ENCODE data around the gene GRK4. TPM values are rescaled to one million over a fixed set of nuclear protein-coding genes. Genes with fewer than 3 reads are reported as not detected.

GRK4 gene
- total RNA-seq, 2 donors from 2014 or later: 7.0 to 8.2 TPM

- H3K27me3 ChIP-seq: no peaks in the 10 kb centered on the region
- H3K4me1 ChIP-seq: peaks cover 0 to 6% of the 10 kb centered on the region in 2 donors
- no peak for TF ChIP-seq CTCF (IDR thresholded peaks at IDR 0.05)
- H3K4me3 ChIP-seq: no peak overlapping the region
- H3K9me3 ChIP-seq: no peaks in the 10 kb centered on the region
- H3K27ac ChIP-seq: no peak overlapping the region
- peaks cover 3% of the 10 kb centered on the region for H3K36me3 ChIP-seq
- no peak for DNase-seq (ENCODE audit: low spot score)
Observed at GRCh38 chr4:3082925-3083515, 119.6 kb downstream of the GRK4 start.

GRCh38 chr4:3083732-3084131, 120.4 kb downstream of the GRK4 start:
- peaks cover 0 to 6% of the 10 kb centered on the region in 2 donors for H3K4me1 ChIP-seq
- no peaks in the 10 kb centered on the region for H3K9me3 ChIP-seq
- TF ChIP-seq CTCF (IDR thresholded peaks at IDR 0.05): no peak
- H3K4me3 ChIP-seq: no peak overlapping the region
- no peaks in the 10 kb centered on the region for H3K27me3 ChIP-seq
- H3K27ac ChIP-seq: no peak overlapping the region
- peaks cover 10% of the 10 kb centered on the region for H3K36me3 ChIP-seq
- no peak for DNase-seq (ENCODE audit: low spot score)

- H3K27me3 ChIP-seq: no peaks in the 10 kb centered on the region
- no peak overlapping the region for H3K27ac ChIP-seq
- H3K36me3 ChIP-seq: peaks cover 12% of the 10 kb centered on the region
- no peaks in the 10 kb centered on the region for H3K4me1 ChIP-seq
- TF ChIP-seq CTCF (IDR thresholded peaks at IDR 0.05): no peak
- no peak overlapping the region for H3K4me3 ChIP-seq
- no peaks in the 10 kb centered on the region for H3K9me3 ChIP-seq
- no peak for DNase-seq (ENCODE audit: low spot score)
Observed at GRCh38 chr4:3085948-3086670, 122.7 kb downstream of the GRK4 start.

GRCh38 chr4:3087115-3087797, 123.9 kb downstream of the GRK4 start:
- DNase-seq (ENCODE audit: low spot score): no peak
- H3K27ac ChIP-seq: no peak overlapping the region
- no peak overlapping the region for H3K4me3 ChIP-seq
- no peaks in the 10 kb centered on the region for H3K9me3 ChIP-seq
- peaks cover 12% of the 10 kb centered on the region for H3K36me3 ChIP-seq
- no peaks in the 10 kb centered on the region for H3K4me1 ChIP-seq
- no peak for TF ChIP-seq CTCF (IDR thresholded peaks at IDR 0.05)
- no peaks in the 10 kb centered on the region for H3K27me3 ChIP-seq

Other genes starting within 250 kb of the GRK4 start
- gene TNIP2, start 207.2 kb upstream of the GRK4 start, total RNA-seq: 10 to 100 TPM; 28.0 to 45.8 TPM
- 10 to 100 TPM; 20.1 to 25.2 TPM for gene SH3BP2, start 170.5 kb upstream of the GRK4 start, total RNA-seq
- 100 to 1,000 TPM; 171 to 196 TPM for gene ADD1, start 119.7 kb upstream of the GRK4 start, total RNA-seq
- 10 to 100 TPM; 12.2 to 14.2 TPM for gene NOP14, start 165 bp upstream of the GRK4 start, total RNA-seq
- not detected for gene HTT-AS, start 111.0 kb downstream of the GRK4 start, total RNA-seq
- 10 to 100 TPM; 18.1 to 30.5 TPM for gene HTT, start 111.1 kb downstream of the GRK4 start, total RNA-seq